ENCODE data around the gene ERBB2.

GRCh38 chr17:39751016-39751543 lies 51.2 kb downstream of the ERBB2 start:
- no peak for TF ChIP-seq POLR2A (IDR thresholded peaks at IDR 0.05; ENCODE audit: low read depth, low read length)
- TF ChIP-seq, protein P1, sequence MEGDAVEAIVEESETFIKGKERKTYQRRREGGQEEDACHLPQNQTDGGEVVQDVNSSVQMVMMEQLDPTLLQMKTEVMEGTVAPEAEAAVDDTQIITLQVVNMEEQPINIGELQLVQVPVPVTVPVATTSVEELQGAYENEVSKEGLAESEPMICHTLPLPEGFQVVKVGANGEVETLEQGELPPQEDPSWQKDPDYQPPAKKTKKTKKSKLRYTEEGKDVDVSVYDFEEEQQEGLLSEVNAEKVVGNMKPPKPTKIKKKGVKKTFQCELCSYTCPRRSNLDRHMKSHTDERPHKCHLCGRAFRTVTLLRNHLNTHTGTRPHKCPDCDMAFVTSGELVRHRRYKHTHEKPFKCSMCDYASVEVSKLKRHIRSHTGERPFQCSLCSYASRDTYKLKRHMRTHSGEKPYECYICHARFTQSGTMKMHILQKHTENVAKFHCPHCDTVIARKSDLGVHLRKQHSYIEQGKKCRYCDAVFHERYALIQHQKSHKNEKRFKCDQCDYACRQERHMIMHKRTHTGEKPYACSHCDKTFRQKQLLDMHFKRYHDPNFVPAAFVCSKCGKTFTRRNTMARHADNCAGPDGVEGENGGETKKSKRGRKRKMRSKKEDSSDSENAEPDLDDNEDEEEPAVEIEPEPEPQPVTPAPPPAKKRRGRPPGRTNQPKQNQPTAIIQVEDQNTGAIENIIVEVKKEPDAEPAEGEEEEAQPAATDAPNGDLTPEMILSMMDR (IDR thresholded peaks at IDR 0.05 in 2 of 3, conservative IDR thresholded peaks at IDR 0.05 in 1 of 3; ENCODE audit: control insufficient read depth in 2 of 3, extremely low read depth in 1 of 3, insufficient read depth in 1 of 3, low read depth in 3 of 3, low read length in 3 of 3), result no peak
- TF ChIP-seq MAX (IDR thresholded peaks at IDR 0.05; ENCODE audit: low read depth, low read length), result no peak
- no peak for TF ChIP-seq EP300 (IDR thresholded peaks at IDR 0.05; ENCODE audit: borderline replicate concordance in 1 of 2, control insufficient read depth in 1 of 2, low read depth in 2 of 2, low read length in 2 of 2)
